Measurements from ENCODE around the gene EYA2. TPM values are rescaled to one million over a fixed set of nuclear protein-coding genes. Genes with fewer than 3 reads are reported as not detected.

The EYA2 gene
- total and polyA plus RNA-seq, 2 of the 4 experiments (the other 2 are of a cell fraction): 2.3 to 5.4 TPM

DNA sequence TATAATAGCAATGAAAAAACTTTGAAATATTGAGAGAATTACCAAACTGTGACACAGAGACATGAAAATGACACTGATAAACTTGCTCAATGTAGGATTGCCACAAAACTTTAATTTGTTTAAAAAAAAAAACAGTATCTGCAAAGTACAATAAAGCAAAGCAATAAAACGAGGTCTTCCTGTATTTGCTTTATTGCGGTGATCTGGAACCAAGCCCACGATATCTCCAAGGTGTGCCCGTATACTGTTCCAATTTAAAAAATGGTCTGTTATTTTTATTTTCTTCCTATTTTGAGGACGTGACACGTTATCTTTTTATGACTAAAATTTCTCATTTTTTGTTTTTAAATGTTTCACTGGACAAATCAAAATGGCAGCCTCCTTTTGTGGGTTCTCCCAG lies 25.5 kb downstream of the EYA2 start:
- Histone ChIP-seq H2BK20ac (ENCODE audit: low read depth, low read length) (no peak overlapping the region), H4K8ac (ENCODE audit: low read depth in 2 of 2, low read length in 2 of 2) (no peak overlapping the region; a peak in 1 of 4 replicates), H4K91ac (ENCODE audit: insufficient read depth, low read depth, low read length) (no peak overlapping the region), H3K9me3 (ENCODE audit: control insufficient read depth, insufficient read depth, low read length) (0 out of 2 replicates have a peak, but pooled peaks cover 2% of the 10 kb centered on the region), H4K20me1 (ENCODE audit: insufficient read depth, low read length) (no peaks in the 10 kb centered on the region), H3K4ac (ENCODE audit: low read depth, low read length) (no peak overlapping the region), H3K4me1 (ENCODE audit: control insufficient read depth, insufficient read depth, low read length) (peaks cover 7% of the 10 kb centered on the region), H3K56ac (ENCODE audit: extremely low read depth, insufficient read depth, low read length) (no peak overlapping the region), H2BK120ac (ENCODE audit: low read depth, low read length) (no peak overlapping the region), H3K23ac (ENCODE audit: low read depth, low read length) (no peak overlapping the region), H3K9ac (ENCODE audit: low read depth, low read length) (no peak overlapping the region), H2BK5ac (ENCODE audit: low read depth, low read length, poor library complexity, severe bottlenecking) (no peak overlapping the region), H4K5ac (ENCODE audit: low read depth, low read length) (no peak overlapping the region), H2AK5ac (ENCODE audit: low read depth, low read length) (no peak overlapping the region), H3K27me3 (ENCODE audit: control insufficient read depth, insufficient read depth, low read length) (no peaks in the 10 kb centered on the region), H3K4me2 (ENCODE audit: low read depth, low read length) (no peak overlapping the region), H2AK9ac (replicated peaks; ENCODE audit: low read depth, low read length, poor library complexity) (no peak overlapping the region), H3K36me3 (ENCODE audit: control insufficient read depth, insufficient read depth, low read length) (no peaks in the 10 kb centered on the region; the same call in 1 of the 2 replicates), H2BK15ac (ENCODE audit: low read depth, low read length) (no peak overlapping the region), H3K79me1 (ENCODE audit: low read depth in 1 of 2, low read length in 2 of 2) (0 out of 4 replicates have a peak, but pooled peaks cover 0 to 3% of the 10 kb centered on the region in 2 experiments), H3K4me3 (ENCODE audit: insufficient read depth, low read depth, low read length) (no peak overlapping the region), H2AFZ (replicated peaks; ENCODE audit: low read length, poor library complexity) (no peak overlapping the region), H3K18ac (ENCODE audit: low read depth, low read length) (no peak overlapping the region), H3K14ac (replicated peaks; ENCODE audit: low read depth, low read length) (no peak overlapping the region), H3K27ac (ENCODE audit: insufficient read depth, low read length) (no peak overlapping the region), H3K9me1 (ENCODE audit: insufficient read depth, low read length) (no peaks in the 10 kb centered on the region; the same call in 1 of the 2 replicates)
- no TSS peak for BruUV-seq (replicated peaks)
- DNase-seq (no peak), ATAC-seq (ENCODE audit: low read depth) (no peak)
- ChIA-PET POLR2A (ENCODE audit: unreplicated experiment) (no interaction called here), CTCF (no interaction called here)
- TF ChIP-seq MAFK (IDR thresholded peaks at IDR 0.05; ENCODE audit: low read depth, low read length) (no peak), POLR2A (IDR thresholded peaks at IDR 0.05; ENCODE audit: low read depth, low read length) (no peak), CEBPB (IDR thresholded peaks at IDR 0.05; ENCODE audit: low read depth, low read length) (no peak), CHD1 (IDR thresholded peaks at IDR 0.05; ENCODE audit: low read depth, low read length) (no peak), SMC3 (IDR thresholded peaks at IDR 0.05; ENCODE audit: low read depth, low read length) (no peak)
- TF ChIP-seq, protein P1, sequence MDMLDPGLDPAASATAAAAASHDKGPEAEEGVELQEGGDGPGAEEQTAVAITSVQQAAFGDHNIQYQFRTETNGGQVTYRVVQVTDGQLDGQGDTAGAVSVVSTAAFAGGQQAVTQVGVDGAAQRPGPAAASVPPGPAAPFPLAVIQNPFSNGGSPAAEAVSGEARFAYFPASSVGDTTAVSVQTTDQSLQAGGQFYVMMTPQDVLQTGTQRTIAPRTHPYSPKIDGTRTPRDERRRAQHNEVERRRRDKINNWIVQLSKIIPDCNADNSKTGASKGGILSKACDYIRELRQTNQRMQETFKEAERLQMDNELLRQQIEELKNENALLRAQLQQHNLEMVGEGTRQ (IDR thresholded peaks at IDR 0.05; ENCODE audit: low read depth, low read length): no peak
- intact Hi-C loops (cut with micrococcal nuclease) (no loop called here), dilution Hi-C loops (cut with HindIII; ENCODE audit: low sequenced_read_pairs, unreplicated experiment) (no loop called here), in situ Hi-C loops (cut with MboI; ENCODE audit: low sequenced_read_pairs) (no loop called here)
- WGBS, 2 experiments (ENCODE audit: extremely low coverage in 2 of 2, insufficient read length in 1 of 2): no CpG with 5 or more reads among the region's 6 CpGs

Data from IMR-90 (cell line).